MM.1S (cell line): ENCODE measurements around the gene WDR4.
"Not testable (repeated sequence)": the region's sequence is repeated elsewhere in the genome, so short reads cannot be mapped to it uniquely, and the experiment has no call there.

Experiments
- DNase-seq: peaks from one replicate; pipeline ENCODE4 v3.0.0-alpha.2; 2015
- H2AFZ ChIP-seq: fragments of 300-600 bp; sonication (generic); 2 replicates; pipeline ENCODE4 v1.6.0; 2016; ENCODE audit warnings: antibody characterized with exemption, low read length
- H3F3A ChIP-seq: fragments of 300-600 bp; sonication (generic); 2 replicates; pipeline ENCODE4 v1.6.1; 2016; ENCODE audit warnings: mild to moderate bottlenecking, antibody characterized with exemption, low read length, moderate library complexity, mixed read lengths; ENCODE audit not compliant: insufficient read depth
- H3K27ac ChIP-seq: fragments of 300-600 bp; sonication (generic); 2 replicates; pipeline ENCODE4 v1.5.1; 2016; ENCODE audit warnings: mild to moderate bottlenecking, low read length
- H3K27me3 ChIP-seq: fragments of 300-600 bp; sonication (generic); replicated peaks from 2 replicates; pipeline ENCODE4 v1.6.0; 2016; ENCODE audit warnings: low read length; ENCODE audit not compliant: insufficient read depth
- H3K36me3 ChIP-seq: fragments of 300-600 bp; sonication (generic); replicated peaks from 2 replicates; pipeline ENCODE4 v1.6.1; 2016; ENCODE audit warnings: mild to moderate bottlenecking, low read length, mixed read lengths; ENCODE audit not compliant: insufficient read depth
- H3K4me1 ChIP-seq: fragments of 300-600 bp; sonication (generic); 2 replicates; pipeline ENCODE4 v1.6.1; 2016; ENCODE audit warnings: low read length, mixed read lengths
- H3K4me2 ChIP-seq: fragments of 300-600 bp; sonication (generic); 2 replicates; pipeline ENCODE4 v1.6.0; 2016; ENCODE audit warnings: low read depth, low read length
- H3K4me3 ChIP-seq: fragments of 300-600 bp; sonication (generic); 2 replicates; pipeline ENCODE4 v1.5.1; 2016; ENCODE audit warnings: low read length, mixed read lengths
- H3K79me2 ChIP-seq: fragments of 300-600 bp; sonication (generic); 2 replicates; pipeline ENCODE4 v1.6.1; 2016; ENCODE audit warnings: mixed run types, low read length, mixed read lengths
- H3K9ac ChIP-seq: fragments of 300-600 bp; sonication (generic); 2 replicates; pipeline ENCODE4 v1.6.1; 2016; ENCODE audit warnings: low read length, mixed read lengths
- H3K9me2 ChIP-seq: fragments of 300-600 bp; sonication (generic); replicated peaks from 2 replicates; pipeline ENCODE4 v1.6.1; 2016; ENCODE audit warnings: mild to moderate bottlenecking, low read length, mixed read lengths; ENCODE audit not compliant: insufficient read depth
- H3K9me3 ChIP-seq: fragments of 300-600 bp; sonication (generic); replicated peaks from 2 replicates; pipeline ENCODE4 v1.6.1; 2016; ENCODE audit warnings: mild to moderate bottlenecking, low read length, mixed read lengths; ENCODE audit not compliant: insufficient read depth
- H4K20me1 ChIP-seq: fragments of 300-600 bp; sonication (generic); 2 replicates; pipeline ENCODE4 v1.6.1; 2016; ENCODE audit warnings: mild to moderate bottlenecking, low read length, moderate library complexity, mixed read lengths; ENCODE audit not compliant: insufficient read depth
- CTCF ChIP-seq: fragments of 300-600 bp; sonication (generic); IDR thresholded peaks from 2 replicates; pipeline ENCODE4 v1.5.1; 2016; ENCODE audit warnings: antibody characterized with exemption, low read length, mixed read lengths
- EZH2 ChIP-seq: fragments of 300-600 bp; sonication (generic); optimal IDR thresholded peaks from 2 replicates; pipeline ENCODE3; 2017; ENCODE audit warnings: low read depth, mild to moderate bottlenecking, antibody characterized with exemption, low read length, mixed read lengths
- EZH2phosphoT487 ChIP-seq: fragments of 300-600 bp; sonication (generic); IDR thresholded peaks from 2 replicates; pipeline ENCODE4 v1.6.1; 2018; ENCODE audit warnings: antibody characterized with exemption, low read length

WDR4 gene

GRCh38 chr21:42921927-42922326, 42.6 kb upstream of the WDR4 start:
- TF ChIP-seq EZH2phosphoT487: no peak
- no peak for TF ChIP-seq CTCF
- no peak for TF ChIP-seq EZH2
- Histone ChIP-seq H3K79me2 (no peaks in the 10 kb centered on the region), H3K36me3 (no peaks in the 10 kb centered on the region), H3K4me2 (no peak overlapping the region), H3K4me3 (no peak overlapping the region), H3K9me3 (no peaks in the 10 kb centered on the region), H3K27ac (no peak overlapping the region), H3K9me2 (no peaks in the 10 kb centered on the region), H4K20me1 (no peaks in the 10 kb centered on the region), H3K9ac (no peak overlapping the region), H2AFZ (no peak overlapping the region), H3K4me1 (peaks cover 9% of the 10 kb centered on the region; the same call in 1 of the 2 replicates), H3F3A (no peaks in the 10 kb centered on the region), H3K27me3 (no peaks in the 10 kb centered on the region)
- DNase-seq: no peak

GRCh38 chr21:42918291-42918690, 39.0 kb upstream of the WDR4 start:
- TF ChIP-seq EZH2 (no peak), EZH2phosphoT487 (no peak), CTCF (no peak)
- Histone ChIP-seq H3K4me3 (no peak overlapping the region), H3K9me3 (no peaks in the 10 kb centered on the region), H3F3A (no peaks in the 10 kb centered on the region), H3K9me2 (no peaks in the 10 kb centered on the region), H3K9ac (no peak overlapping the region), H3K4me2 (no peak overlapping the region), H3K79me2 (no peaks in the 10 kb centered on the region), H3K36me3 (no peaks in the 10 kb centered on the region), H3K27ac (no peak overlapping the region), H4K20me1 (no peaks in the 10 kb centered on the region), H3K27me3 (no peaks in the 10 kb centered on the region), H3K4me1 (no peaks in the 10 kb centered on the region), H2AFZ (no peak overlapping the region)
- DNase-seq: no peak

- TF ChIP-seq EZH2phosphoT487: no peak
- TF ChIP-seq CTCF: no peak
- no peak for TF ChIP-seq EZH2
- Histone ChIP-seq H3K9me3 (no peaks in the 10 kb centered on the region), H3K36me3 (peaks cover 7% of the 10 kb centered on the region), H3K4me2 (no peak overlapping the region), H4K20me1 (no peaks in the 10 kb centered on the region), H3K79me2 (no peaks in the 10 kb centered on the region), H3K9ac (no peak overlapping the region), H3K27ac (no peak overlapping the region), H3K4me3 (no peak overlapping the region), H3K4me1 (no peaks in the 10 kb centered on the region), H3F3A (no peaks in the 10 kb centered on the region), H3K27me3 (no peaks in the 10 kb centered on the region), H2AFZ (no peak overlapping the region), H3K9me2 (no peaks in the 10 kb centered on the region)
- DNase-seq: no peak
These were observed 34.1 kb upstream of the WDR4 start for GRCh38 chr21:42913476-42913875.

GRCh38 chr21:42911920-42912319, 32.6 kb upstream of the WDR4 start:
- not testable (repeated sequence) for H3K36me3 ChIP-seq, H3K27me3 ChIP-seq, H2AFZ ChIP-seq, H3K79me2 ChIP-seq, DNase-seq, H3K9ac ChIP-seq, H3K9me3 ChIP-seq, H3F3A ChIP-seq, H3K4me3 ChIP-seq, H3K27ac ChIP-seq, H3K4me1 ChIP-seq, H3K9me2 ChIP-seq, H4K20me1 ChIP-seq, H3K4me2 ChIP-seq

- not testable (repeated sequence) for H3F3A ChIP-seq, H3K9me3 ChIP-seq, H3K27me3 ChIP-seq, H2AFZ ChIP-seq, H3K4me1 ChIP-seq, H3K9ac ChIP-seq, H3K9me2 ChIP-seq, H4K20me1 ChIP-seq, H3K27ac ChIP-seq, H3K4me3 ChIP-seq, DNase-seq, H3K4me2 ChIP-seq
- peaks cover 14% of the 10 kb centered on the region; the same call in 1 of the 2 replicates for H3K79me2 ChIP-seq
- H3K36me3 ChIP-seq: peaks cover 16% of the 10 kb centered on the region
These were observed 29.1 kb upstream of the WDR4 start for GRCh38 chr21:42908484-42908883.
